B cell (primary cell): ENCODE measurements around the gene TMIE.

Experiments used
- EZH2 ChIP-seq: IDR thresholded peaks from 2 replicates; pipeline ENCODE4 v1.6.1; 2012; ENCODE audit warnings: borderline replicate concordance, low read depth, mild to moderate bottlenecking, moderate library complexity, low read length; ENCODE audit not compliant: insufficient read depth, poor library complexity, severe bottlenecking
- TF ChIP-seq, protein P1 (sequence below): fragments of 200-600 bp; IDR thresholded peaks from one replicate; pipeline ENCODE4 v1.8.0; 2022; ENCODE audit warnings: antibody characterized with exemption, mild to moderate bottlenecking

DNA sequence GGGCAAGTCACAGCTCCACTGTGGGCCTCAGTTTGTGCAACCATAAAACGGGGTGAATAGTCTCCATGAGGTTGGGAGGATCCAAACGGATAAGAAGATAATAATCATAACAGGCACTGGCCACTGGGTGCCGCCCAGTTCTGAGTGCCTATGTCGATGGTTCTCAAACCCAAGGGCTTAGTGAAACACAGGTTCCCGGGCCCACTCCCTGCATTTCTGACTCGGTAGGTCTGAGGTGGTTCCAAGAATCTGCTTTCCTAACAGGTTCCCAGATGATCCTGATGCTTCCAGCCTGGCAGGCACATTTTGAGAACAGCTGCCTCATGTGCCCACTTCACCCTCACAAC, 28.9 kb upstream of the TMIE start:
- TF ChIP-seq, protein P1, sequence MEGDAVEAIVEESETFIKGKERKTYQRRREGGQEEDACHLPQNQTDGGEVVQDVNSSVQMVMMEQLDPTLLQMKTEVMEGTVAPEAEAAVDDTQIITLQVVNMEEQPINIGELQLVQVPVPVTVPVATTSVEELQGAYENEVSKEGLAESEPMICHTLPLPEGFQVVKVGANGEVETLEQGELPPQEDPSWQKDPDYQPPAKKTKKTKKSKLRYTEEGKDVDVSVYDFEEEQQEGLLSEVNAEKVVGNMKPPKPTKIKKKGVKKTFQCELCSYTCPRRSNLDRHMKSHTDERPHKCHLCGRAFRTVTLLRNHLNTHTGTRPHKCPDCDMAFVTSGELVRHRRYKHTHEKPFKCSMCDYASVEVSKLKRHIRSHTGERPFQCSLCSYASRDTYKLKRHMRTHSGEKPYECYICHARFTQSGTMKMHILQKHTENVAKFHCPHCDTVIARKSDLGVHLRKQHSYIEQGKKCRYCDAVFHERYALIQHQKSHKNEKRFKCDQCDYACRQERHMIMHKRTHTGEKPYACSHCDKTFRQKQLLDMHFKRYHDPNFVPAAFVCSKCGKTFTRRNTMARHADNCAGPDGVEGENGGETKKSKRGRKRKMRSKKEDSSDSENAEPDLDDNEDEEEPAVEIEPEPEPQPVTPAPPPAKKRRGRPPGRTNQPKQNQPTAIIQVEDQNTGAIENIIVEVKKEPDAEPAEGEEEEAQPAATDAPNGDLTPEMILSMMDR: no peak
- no peak for TF ChIP-seq EZH2
